Ishikawa (cell line): Measurements from ENCODE around the gene DHRS7.

ENCODE experiments used
- CEBPB ChIP-seq: IDR thresholded peaks from 2 replicates; pipeline ENCODE4 v1.6.1; 2012
- CREB1 ChIP-seq: IDR thresholded peaks from 2 replicates; pipeline ENCODE4 v1.6.1; 2012; ENCODE audit warnings: low read depth
- EGR1 ChIP-seq: IDR thresholded peaks from 2 replicates; pipeline ENCODE4 v1.6.1; 2012
- EP300 ChIP-seq: IDR thresholded peaks from 2 replicates; pipeline ENCODE4 v1.6.1; 2012; ENCODE audit warnings: borderline replicate concordance
- FOXM1 ChIP-seq: IDR thresholded peaks from 2 replicates; pipeline ENCODE4 v1.6.1; 2012; ENCODE audit warnings: low read depth, borderline replicate concordance
- MAX ChIP-seq: IDR thresholded peaks from 2 replicates; pipeline ENCODE4 v1.6.1; 2012
- NFIC ChIP-seq: IDR thresholded peaks from 2 replicates; pipeline ENCODE4 v1.6.1; 2012
- RAD21 ChIP-seq: IDR thresholded peaks from 2 replicates; pipeline ENCODE4 v1.6.1; 2012; ENCODE audit warnings: low read depth
- REST ChIP-seq: IDR thresholded peaks from 2 replicates; pipeline ENCODE4 v1.6.1; 2012; ENCODE audit warnings: low read depth, mild to moderate bottlenecking
- TAF1 ChIP-seq: IDR thresholded peaks from 2 replicates; pipeline ENCODE4 v1.6.1; 2012; ENCODE audit warnings: low read depth, mild to moderate bottlenecking
- TCF12 ChIP-seq: IDR thresholded peaks from 2 replicates; pipeline ENCODE4 v1.6.1; 2012; ENCODE audit warnings: low read depth
- TEAD4 ChIP-seq: IDR thresholded peaks from 2 replicates; pipeline ENCODE4 v1.6.1; 2012
- USF1 ChIP-seq: IDR thresholded peaks from 2 replicates; pipeline ENCODE4 v1.6.1; 2012
- YY1 ChIP-seq: IDR thresholded peaks from 2 replicates; pipeline ENCODE4 v1.6.1; 2012; ENCODE audit warnings: low read depth
- ZBTB7A ChIP-seq: IDR thresholded peaks from 2 replicates; pipeline ENCODE4 v1.6.1; 2012; ENCODE audit warnings: low read depth

The DHRS7 gene

GRCh38 chr14:60175255-60175902 lies 10.2 kb upstream of the DHRS7 start:
- no peak for TF ChIP-seq TCF12
- no peak for TF ChIP-seq CREB1
- no peak for TF ChIP-seq TAF1
- TF ChIP-seq NFIC: no peak
- TF ChIP-seq YY1: no peak
- no peak for TF ChIP-seq USF1
- no peak for TF ChIP-seq TEAD4
- TF ChIP-seq MAX: no peak
- TF ChIP-seq EP300: no peak

GRCh38 chr14:60174352-60175254 lies 9.4 kb upstream of the DHRS7 start:
- TF ChIP-seq MAX (peak; percentile 53), USF1 (peak; percentile 58), FOXM1 (no peak)

GRCh38 chr14:60171690-60172089 lies 6.5 kb upstream of the DHRS7 start:
- TF ChIP-seq USF1 (no peak), CEBPB (no peak), EP300 (no peak), TCF12 (no peak), TAF1 (no peak), EGR1 (no peak), YY1 (no peak), CREB1 (no peak), ZBTB7A (no peak), FOXM1 (no peak), MAX (no peak), TEAD4 (no peak)

GRCh38 chr14:60170948-60171347 lies 5.8 kb upstream of the DHRS7 start:
- no peak for TF ChIP-seq TEAD4
- TF ChIP-seq TAF1: no peak
- no peak for TF ChIP-seq MAX
- TF ChIP-seq EP300: no peak
- TF ChIP-seq YY1: no peak
- TF ChIP-seq FOXM1: no peak
- no peak for TF ChIP-seq CEBPB
- no peak for TF ChIP-seq NFIC
- no peak for TF ChIP-seq CREB1
- TF ChIP-seq USF1: no peak
- no peak for TF ChIP-seq RAD21
- no peak for TF ChIP-seq REST
- TF ChIP-seq EGR1: no peak
- no peak for TF ChIP-seq TCF12

- TF ChIP-seq ZBTB7A (no peak), NFIC (no peak), MAX (no peak), TAF1 (no peak), TCF12 (no peak), FOXM1 (no peak), EP300 (no peak), YY1 (no peak), CEBPB (no peak), EGR1 (no peak), REST (no peak), RAD21 (no peak), USF1 (no peak), TEAD4 (no peak), CREB1 (no peak)
Observed at GRCh38 chr14:60169722-60170121, 4.5 kb upstream of the DHRS7 start.
